HepG2 (cell line): ENCODE data around the gene SAMD4B. TPM values are rescaled to one million over a fixed set of nuclear protein-coding genes. Genes with fewer than 3 reads are reported as not detected.

Source experiments
- ATAC-seq: fragments of 200-7000 bp; cut with Tn5 transposase; 3 replicates; pipeline ENCODE4 v1.9.1; 2020; ENCODE audit warnings: mild to moderate bottlenecking, moderate library complexity
- BruUV-seq: library from RNA; stranded (reverse); fragments of 400-500 nt; replicated peaks from 2 replicates; lab custom pipeline; 2021; lab: Mats Ljungman, UMichigan
- CTCF ChIA-PET: fragments of 300-600 bp; formaldehyde crosslinking; extraction: SDS; loops from one replicate; lab custom pipeline; 2021; ENCODE audit warnings: low total read pairs, inconsistent platforms, low intra/inter-chr PET ratio; lab: Yijun Ruan, JAX
- POLR2A ChIA-PET: fragments of 350-600 bp; sonication (Branson Sonifier 250); formaldehyde crosslinking; loops from one replicate; lab custom pipeline; 2020; ENCODE audit warnings: antibody characterized with exemption, inconsistent platforms; lab: Yijun Ruan, JAX
- DNase-seq: peaks from one replicate; pipeline ENCODE4 v3.0.0-alpha.2; 2015; ENCODE audit warnings: low spot score
- FAIRE-seq: peaks from 3 replicates; lab custom pipeline; 2011; peaks lifted over from hg19 to GRCh38; lab: Jason Lieb, UNC
- H2AFZ ChIP-seq: one replicate; pipeline ENCODE4 v1.6.1; 2011; ENCODE audit warnings: low read length, inconsistent platforms
- H3K27ac ChIP-seq: fragments of 300-600 bp; 3 replicates; pipeline ENCODE4 v1.8.0; 2011; ENCODE audit warnings: mixed run types, mild to moderate bottlenecking, mixed read lengths, low read length, inconsistent platforms; ENCODE audit not compliant: insufficient read depth; ENCODE audit errors: extremely low read length
- H3K27me3 ChIP-seq, 2 experiments: fragments of 200-600 bp in 1 of 2; 2 replicates in 1 of 2; 3 replicates in 1 of 2; pipeline versions ENCODE4 v1.6.0 to v1.8.0; 2011; ENCODE audit warnings: low read length in 2 of 2, mild to moderate bottlenecking in 2 of 2, moderate library complexity in 2 of 2, inconsistent platforms in 1 of 2; ENCODE audit not compliant: insufficient read depth in 2 of 2, control insufficient read depth in 1 of 2
- H3K36me3 ChIP-seq, 2 experiments: fragments of 200-600 bp in 1 of 2; replicated peaks in 1 of 2; 2 replicates in 1 of 2; 3 replicates in 1 of 2; pipeline versions ENCODE4 v1.5.1 to v1.8.0; 2011; ENCODE audit warnings: low read length in 2 of 2, inconsistent platforms in 1 of 2; ENCODE audit not compliant: insufficient read depth in 2 of 2, control insufficient read depth in 1 of 2
- H3K4me1 ChIP-seq: 2 replicates; pipeline ENCODE4 v1.5.1; 2012; ENCODE audit warnings: low read length, inconsistent platforms; ENCODE audit not compliant: insufficient read depth
- H3K4me2 ChIP-seq: 2 replicates; pipeline ENCODE4 v1.6.0; 2011; ENCODE audit warnings: low read depth, low read length, inconsistent platforms
- H3K4me3 ChIP-seq, 3 experiments: fragments of 200-600 bp in 1 of 3; sonication (generic), shearing (Covaris generic) in 1 of 3; replicated peaks in 1 of 3; 2 replicates each; pipeline ENCODE4 v1.5.1; 2011 to 2016; ENCODE audit warnings: low read length in 3 of 3, inconsistent platforms in 2 of 3, low read depth in 2 of 3, mild to moderate bottlenecking in 2 of 3, control low read depth in 1 of 3, mixed read lengths in 1 of 3; ENCODE audit not compliant: insufficient read depth in 1 of 3
- H3K79me2 ChIP-seq: one replicate; pipeline ENCODE4 v1.6.1; 2011; ENCODE audit warnings: low read length, inconsistent platforms; ENCODE audit not compliant: insufficient read depth
- H3K9ac ChIP-seq: 2 replicates; pipeline ENCODE4 v1.6.0; 2011; ENCODE audit warnings: mild to moderate bottlenecking, low read depth, low read length, inconsistent platforms; ENCODE audit not compliant: insufficient read depth
- H3K9me3 ChIP-seq: 2 replicates; pipeline ENCODE4 v1.5.1; 2012; ENCODE audit warnings: mild to moderate bottlenecking, low read length
- H4K20me1 ChIP-seq: 2 replicates; pipeline ENCODE4 v1.6.0; 2011; ENCODE audit warnings: inconsistent platforms, mild to moderate bottlenecking, low read length, moderate library complexity; ENCODE audit not compliant: insufficient read depth
- AGO2 ChIP-seq: fragments of 200-400 bp; formaldehyde crosslinking; optimal IDR thresholded peaks from 2 replicates; pipeline ENCODE3; 2017; ENCODE audit warnings: mild to moderate bottlenecking, low read depth, low read length, moderate library complexity
- GFI1 ChIP-seq: sonication (generic); formaldehyde crosslinking; IDR thresholded peaks from 2 replicates; pipeline ENCODE4 v1.5.0; 2020; ENCODE audit warnings: missing genetic modification reagents, mild to moderate bottlenecking, borderline replicate concordance
- LCORL ChIP-seq, 2 experiments: fragments of 450-650 bp in 1 of 2; sonication (generic) in 1 of 2; formaldehyde crosslinking in 1 of 2; IDR thresholded peaks; 2 replicates each; pipeline versions ENCODE4 v1.5.0 to v1.6.1; 2017 to 2020; ENCODE audit warnings: antibody characterized with exemption in 1 of 2, missing genetic modification reagents in 1 of 2
- POLR2AphosphoS5 ChIP-seq: IDR thresholded peaks from 2 replicates; pipeline ENCODE4 v1.6.1; 2012; ENCODE audit warnings: low read depth, low read length
- RBFOX2 ChIP-seq: fragments of 200-400 bp; formaldehyde crosslinking; IDR thresholded peaks from 2 replicates; pipeline ENCODE4 v1.6.1; 2017; ENCODE audit warnings: low read depth, mild to moderate bottlenecking, low read length
- ZNF768 ChIP-seq: sonication (generic); formaldehyde crosslinking; IDR thresholded peaks from 2 replicates; pipeline ENCODE4 v1.4.0; 2020; ENCODE audit warnings: missing genetic modification reagents
- WGBS: methylation state at CpG from one replicate; pipeline ENCODE4 v1.1.6; 2017; ENCODE audit warnings: low lambda C conversion rate; 5-methylcytosine and 5-hydroxymethylcytosine counted together
- in situ Hi-C: cut with HindIII; loops from 2 replicates; pipeline ENCODE4 v1.10.0; 2017; ENCODE audit warnings: low pct_unique_long_range_greater_than_20kb; ENCODE audit not compliant: extremely low pct_ligation_motif_present
- intact Hi-C: fragments of 100-400 bp; cut with micrococcal nuclease; formaldehyde crosslinking; loops from one replicate; pipeline ENCODE4 v1.10.0; 2022; ENCODE audit not compliant: unreplicated experiment
- polyA plus RNA-seq, 8 experiments: library from polyadenylated mRNA; depleted of rRNA in 3 of 8; stranded (reverse) in 7 of 8; unstranded in 1 of 8; fragments of >200 nt; fragmentation: Illumina TruSeq in 4 of 8; extraction: Trizol in 4 of 8; gene quantifications; 2 replicates each; pipeline versions ENCODE4 v1.2.1 to v1.2.3, GENCODE V29; 2011 to 2016; ENCODE audit warnings: low read depth in 4 of 8, missing spikeins in 1 of 8, mixed read lengths in 1 of 8; ENCODE audit not compliant: insufficient read depth in 1 of 8
- total RNA-seq, 5 experiments: library from RNA; depleted of rRNA; stranded (reverse); fragments of >200 nt; fragmentation: Illumina TruSeq; extraction: Trizol; gene quantifications; 2 replicates each; pipeline ENCODE4 v1.2.3, GENCODE V29; 2016; ENCODE audit warnings: low read depth in 1 of 5

SAMD4B gene
- total and polyA plus RNA-seq, 2 of the 13 experiments (the other 11 are each of a cell fraction or from before 2014, with no cell fraction given), result 26.0 to 31.8 TPM

DNA sequence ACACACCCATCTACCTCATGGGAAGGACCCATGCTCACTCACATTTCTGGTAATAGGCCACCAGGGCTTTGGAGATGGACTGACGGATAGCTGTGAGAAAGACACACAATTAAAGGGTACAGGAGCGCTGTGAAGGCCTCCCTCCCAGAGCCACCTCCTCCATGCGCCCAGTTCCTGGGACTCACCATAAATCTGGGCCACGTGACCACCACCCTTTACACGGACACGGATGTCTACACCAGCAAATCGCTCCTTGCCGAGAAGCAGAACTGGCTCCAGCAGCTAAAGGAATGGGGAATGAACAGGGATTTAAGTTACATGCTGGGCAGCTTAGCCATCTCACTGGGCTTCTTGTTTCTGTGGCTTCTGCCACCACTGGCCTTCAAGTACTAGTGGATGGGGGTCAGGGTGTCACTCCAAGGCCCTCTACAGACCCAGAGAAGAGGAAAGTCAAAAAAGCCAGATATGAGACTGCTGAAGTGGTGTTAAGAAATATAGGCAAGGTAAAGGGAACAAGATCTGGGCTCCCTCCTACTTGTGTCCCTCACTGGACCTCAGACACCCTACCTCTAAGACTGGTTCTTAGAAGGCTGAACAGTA is 91.4 kb downstream of the SAMD4B start:
- H3K27ac ChIP-seq, result peak overlapping the region; percentile 83
- intact Hi-C loops (no loop called here), in situ Hi-C loops (no loop called here)
- peak overlapping the region; percentile 90; the same call in 1 of the 2 replicates for H3K4me2 ChIP-seq
- FAIRE-seq, result no peak
- no peak for DNase-seq
- peak overlapping the region in 1 of 3 experiments; percentile 91; a peak in 1 of 6 replicates for H3K4me3 ChIP-seq
- H4K20me1 ChIP-seq, result peaks cover 29% of the 10 kb centered on the region
- peaks cover 11 to 26% of the 10 kb centered on the region in 2 experiments for H3K36me3 ChIP-seq
- WGBS, result 98% methylated on average over 8 of the region's 8 CpGs
- ATAC-seq, result no peak
- peak overlapping the region; percentile 99 for H3K9ac ChIP-seq
- POLR2A ChIA-PET, result interaction anchor here (0.8 to 2.4 kb wide), 4 partner anchors 12 to 35 kb away, joined by 3 to 12 read pairs (median 4); partner anchors contain the start of gene SUPT5H
- no peak overlapping the region for H2AFZ ChIP-seq
- H3K4me1 ChIP-seq, result peaks cover 76% of the 10 kb centered on the region
- peaks cover 24% of the 10 kb centered on the region for H3K79me2 ChIP-seq
- no peaks in the 10 kb centered on the region; a peak in 1 of 5 replicates for H3K27me3 ChIP-seq
- H3K9me3 ChIP-seq, result no peaks in the 10 kb centered on the region
- TF ChIP-seq RBFOX2 (peak; percentile 52), GFI1 (CRISPR knock-in tag) (no peak), AGO2 (peak; percentile 20)
- TF ChIP-seq, all 625 proteins: peak for 2
- BruUV-seq, result no TSS peak
- CTCF ChIA-PET, result no interaction called here

DNA sequence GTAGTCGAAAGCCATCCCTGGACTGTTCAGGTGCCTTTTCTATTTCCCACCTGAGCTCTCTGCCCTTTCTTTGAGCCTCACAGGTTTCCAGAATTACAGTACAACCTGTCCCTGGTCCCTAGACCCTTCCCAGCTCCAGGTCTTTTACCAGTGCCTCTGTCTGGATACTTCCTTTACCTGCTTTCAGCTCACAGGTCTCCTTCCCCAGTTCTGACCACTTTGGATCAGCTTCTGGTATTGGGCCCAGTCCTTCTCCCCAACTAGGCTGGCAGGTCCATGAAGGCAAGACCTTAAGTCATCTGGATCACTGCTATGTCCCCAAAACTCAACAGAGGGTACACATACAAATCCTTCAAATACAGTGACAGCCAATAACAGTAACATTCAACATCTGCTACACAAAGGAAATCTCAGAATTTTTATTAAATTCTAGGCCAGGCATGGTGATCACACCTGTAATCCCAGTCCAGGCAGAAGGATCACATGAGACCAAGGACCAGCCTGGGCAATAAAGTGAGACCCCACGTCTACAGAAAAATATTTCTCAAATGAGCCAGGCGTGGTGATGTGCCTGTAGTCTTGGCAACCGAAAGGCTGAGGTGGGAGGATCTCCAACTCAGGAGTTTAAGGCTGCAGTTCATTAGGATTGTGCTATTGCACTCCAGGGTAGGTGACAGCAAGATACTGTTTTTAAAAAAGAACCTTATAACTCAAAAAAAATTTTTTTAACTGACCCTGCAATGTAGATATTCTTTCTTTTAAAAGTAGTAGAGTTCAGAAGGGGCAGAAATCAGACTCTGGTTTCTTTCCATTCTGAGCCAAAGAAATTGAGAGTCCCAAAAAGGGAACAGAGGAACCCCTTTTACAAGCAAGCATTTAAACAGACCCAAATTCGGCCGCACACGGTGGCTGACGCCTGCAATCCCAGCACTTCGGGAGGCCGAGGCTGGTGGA is 92.2 kb downstream of the SAMD4B start:
- peaks cover 76% of the 10 kb centered on the region for H3K4me1 ChIP-seq
- in situ Hi-C loops, result no loop called here

More for the DNA sequence above, 92.2 kb downstream of the SAMD4B start:
- Histone ChIP-seq H3K27me3 (no peaks in the 10 kb centered on the region; a peak in 1 of 5 replicates), H4K20me1 (peaks cover 29% of the 10 kb centered on the region), H2AFZ (no peak overlapping the region), H3K9ac (peak overlapping the region; percentile 99), H3K27ac (peak overlapping the region; percentile 83), H3K4me2 (peak overlapping the region; percentile 90), H3K9me3 (no peaks in the 10 kb centered on the region), H3K4me3 (peak overlapping the region; percentile 91 to 100 (median 99)), H3K79me2 (peaks cover 24% of the 10 kb centered on the region), H3K36me3 (peaks cover 11 to 26% of the 10 kb centered on the region in 2 experiments)
- no TSS peak for BruUV-seq
- no peak for DNase-seq
- 28% methylated on average over 10 of the region's 10 CpGs for WGBS
- no peak for FAIRE-seq
- TF ChIP-seq POLR2AphosphoS5, result peak; percentile 29; the same call in 1 of the 2 replicates
- no peak for TF ChIP-seq LCORL (IDR thresholded peaks at IDR 0.05)
- TF ChIP-seq LCORL (CRISPR knock-in tag; IDR thresholded peaks at IDR 0.05), result 0 out of 2 replicates have a peak, but pooled peaks have one; percentile 4
- no peak for TF ChIP-seq ZNF768 (CRISPR knock-in tag)
- POLR2A ChIA-PET, result interaction anchor here (0.8 to 1.8 kb wide), 16 partner anchors 9 to 105 kb away, joined by 3 to 78 read pairs (median 13); partner anchors contain the start of genes EID2, EID2B, MED29 and PAF1
- CTCF ChIA-PET, result no interaction called here
- ATAC-seq, result no peak
- intact Hi-C loops, result no loop called here
